ENCODE data around the gene SCN9A. TPM values are rescaled to one million over a fixed set of nuclear protein-coding genes. Genes with fewer than 3 reads are reported as not detected.

The SCN9A gene
- total and polyA plus RNA-seq, 3 experiments from 2014 or later, result not detected

GRCh38 chr2:166284359-166284758 lies 91.4 kb downstream of the SCN9A start:
- no peak for DNase-seq
- Mint-ChIP-seq H3K27ac (no peak overlapping the region), H3K9me3 (peaks cover 0 to 2% (median 0%) of the 10 kb centered on the region in 5 donors), H3K4me1 (no peaks in the 10 kb centered on the region), H3K4me3 (no peak overlapping the region), H3K27me3 (no peaks in the 10 kb centered on the region), H3K36me3 (no peaks in the 10 kb centered on the region)
- no peaks in the 10 kb centered on the region for H3K9me3 ChIP-seq (ENCODE audit: low read length)
- CTCF ChIA-PET, result no interaction called here
- H3K4me3 ChIP-seq (ENCODE audit: low read length), result no peak overlapping the region
- H3K27ac ChIP-seq (ENCODE audit: low read depth, low read length), result no peak overlapping the region
- H3K27me3 ChIP-seq (ENCODE audit: insufficient read depth, low read length, poor library complexity, severe bottlenecking), result no peaks in the 10 kb centered on the region
- POLR2A ChIA-PET, result no interaction called here
- no peaks in the 10 kb centered on the region for H3K4me1 ChIP-seq (ENCODE audit: insufficient read depth, low read length)
- H3K36me3 ChIP-seq (ENCODE audit: insufficient read depth, low read length), result no peaks in the 10 kb centered on the region

GRCh38 chr2:166282154-166282553 lies 93.6 kb downstream of the SCN9A start:
- no peak overlapping the region for H3K27ac ChIP-seq (ENCODE audit: low read depth, low read length)
- no peaks in the 10 kb centered on the region for H3K36me3 ChIP-seq (ENCODE audit: insufficient read depth, low read length)
- H3K27me3 ChIP-seq (ENCODE audit: insufficient read depth, low read length, poor library complexity, severe bottlenecking), result no peaks in the 10 kb centered on the region
- Mint-ChIP-seq H3K36me3 (no peaks in the 10 kb centered on the region), H3K27ac (no peak overlapping the region), H3K4me3 (no peak overlapping the region), H3K4me1 (no peaks in the 10 kb centered on the region), H3K27me3 (no peaks in the 10 kb centered on the region), H3K9me3 (peaks cover 0 to 7% (median 0%) of the 10 kb centered on the region in 5 donors)
- no peak overlapping the region for H3K4me3 ChIP-seq (ENCODE audit: low read length)
- no peaks in the 10 kb centered on the region for H3K9me3 ChIP-seq (ENCODE audit: low read length)
- DNase-seq, result no peak
- no peaks in the 10 kb centered on the region for H3K4me1 ChIP-seq (ENCODE audit: insufficient read depth, low read length)
- ChIA-PET CTCF (no interaction called here), POLR2A (no interaction called here)

- H3K27ac ChIP-seq (ENCODE audit: low read depth, low read length), result no peak overlapping the region
- H3K27me3 Mint-ChIP-seq, result no peaks in the 10 kb centered on the region
- POLR2A ChIA-PET, result no interaction called here
- DNase-seq, result no peak
- H3K4me3 ChIP-seq (ENCODE audit: low read length), result no peak overlapping the region
- no peaks in the 10 kb centered on the region for H3K4me1 Mint-ChIP-seq
- peak overlapping the region in 1 of 8 donors; percentile 33 for H3K27ac Mint-ChIP-seq
- CTCF ChIA-PET, result no interaction called here
- H3K36me3 Mint-ChIP-seq, result no peaks in the 10 kb centered on the region
- peaks cover 0 to 9% (median 0%) of the 10 kb centered on the region in 5 donors for H3K9me3 Mint-ChIP-seq
- no peak overlapping the region for H3K4me3 Mint-ChIP-seq
- H3K36me3 ChIP-seq (ENCODE audit: insufficient read depth, low read length), result no peaks in the 10 kb centered on the region
- no peaks in the 10 kb centered on the region for H3K9me3 ChIP-seq (ENCODE audit: low read length)
- H3K27me3 ChIP-seq (ENCODE audit: insufficient read depth, low read length, poor library complexity, severe bottlenecking), result no peaks in the 10 kb centered on the region
- H3K4me1 ChIP-seq (ENCODE audit: insufficient read depth, low read length), result no peaks in the 10 kb centered on the region
These were observed 96.9 kb downstream of the SCN9A start for GRCh38 chr2:166278856-166279255.

GRCh38 chr2:166270376-166270775 lies 105.4 kb downstream of the SCN9A start:
- DNase-seq, result no peak

GRCh38 chr2:166269322-166269721 lies 106.4 kb downstream of the SCN9A start:
- Histone ChIP-seq H3K27ac (ENCODE audit: low read depth, low read length) (no peak overlapping the region), H3K4me1 (ENCODE audit: insufficient read depth, low read length) (no peaks in the 10 kb centered on the region), H3K4me3 (ENCODE audit: low read length) (no peak overlapping the region), H3K9me3 (ENCODE audit: low read length) (no peaks in the 10 kb centered on the region), H3K36me3 (ENCODE audit: insufficient read depth, low read length) (no peaks in the 10 kb centered on the region), H3K27me3 (ENCODE audit: insufficient read depth, low read length, poor library complexity, severe bottlenecking) (no peaks in the 10 kb centered on the region)
- H3K4me1 Mint-ChIP-seq, result no peaks in the 10 kb centered on the region
- no peaks in the 10 kb centered on the region for H3K36me3 Mint-ChIP-seq
- H3K27me3 Mint-ChIP-seq, result no peaks in the 10 kb centered on the region
- ChIA-PET CTCF (interaction anchor here (1.0 kb wide), 1 partner anchor 21 kb away, joined by 3 read pairs; no protein-coding TSS in a partner anchor), POLR2A (no interaction called here)
- H3K4me3 Mint-ChIP-seq, result no peak overlapping the region
- no peak for DNase-seq
- no peak overlapping the region for H3K27ac Mint-ChIP-seq
- H3K9me3 Mint-ChIP-seq, result peaks cover 0 to 28% (median 3%) of the 10 kb centered on the region in 5 donors

More at GRCh38 chr2:166270376-166270775, 105.4 kb downstream of the SCN9A start:
- Histone ChIP-seq H3K9me3 (ENCODE audit: low read length) (no peaks in the 10 kb centered on the region), H3K4me3 (ENCODE audit: low read length) (no peak overlapping the region), H3K36me3 (ENCODE audit: insufficient read depth, low read length) (no peaks in the 10 kb centered on the region), H3K4me1 (ENCODE audit: insufficient read depth, low read length) (no peaks in the 10 kb centered on the region), H3K27me3 (ENCODE audit: insufficient read depth, low read length, poor library complexity, severe bottlenecking) (no peaks in the 10 kb centered on the region), H3K27ac (ENCODE audit: low read depth, low read length) (no peak overlapping the region)
- Mint-ChIP-seq H3K36me3 (no peaks in the 10 kb centered on the region), H3K4me3 (no peak overlapping the region), H3K9me3 (peaks cover 0 to 28% (median 2%) of the 10 kb centered on the region in 5 donors), H3K27me3 (no peaks in the 10 kb centered on the region), H3K4me1 (no peaks in the 10 kb centered on the region), H3K27ac (no peak overlapping the region)
- ChIA-PET POLR2A (no interaction called here), CTCF (no interaction called here)

GRCh38 chr2:166257859-166258258 lies 117.9 kb downstream of the SCN9A start:
- no peaks in the 10 kb centered on the region for H3K36me3 Mint-ChIP-seq
- Histone ChIP-seq H3K27ac (ENCODE audit: low read depth, low read length) (no peak overlapping the region), H3K9me3 (ENCODE audit: low read length) (no peaks in the 10 kb centered on the region), H3K27me3 (ENCODE audit: insufficient read depth, low read length, poor library complexity, severe bottlenecking) (no peaks in the 10 kb centered on the region), H3K4me1 (ENCODE audit: insufficient read depth, low read length) (no peaks in the 10 kb centered on the region), H3K4me3 (ENCODE audit: low read length) (no peak overlapping the region), H3K36me3 (ENCODE audit: insufficient read depth, low read length) (no peaks in the 10 kb centered on the region)
- H3K27ac Mint-ChIP-seq, result no peak overlapping the region
- no peaks in the 10 kb centered on the region for H3K27me3 Mint-ChIP-seq
- ChIA-PET CTCF (no interaction called here), POLR2A (no interaction called here)
- H3K9me3 Mint-ChIP-seq, result peaks cover 0 to 3% (median 0%) of the 10 kb centered on the region in 5 donors
- no peak for DNase-seq
- H3K4me3 Mint-ChIP-seq, result no peak overlapping the region
- no peaks in the 10 kb centered on the region for H3K4me1 Mint-ChIP-seq

GRCh38 chr2:166256896-166257295 lies 118.8 kb downstream of the SCN9A start:
- Histone ChIP-seq H3K9me3 (ENCODE audit: low read length) (no peaks in the 10 kb centered on the region), H3K4me3 (ENCODE audit: low read length) (no peak overlapping the region), H3K27ac (ENCODE audit: low read depth, low read length) (no peak overlapping the region), H3K36me3 (ENCODE audit: insufficient read depth, low read length) (no peaks in the 10 kb centered on the region), H3K4me1 (ENCODE audit: insufficient read depth, low read length) (no peaks in the 10 kb centered on the region), H3K27me3 (ENCODE audit: insufficient read depth, low read length, poor library complexity, severe bottlenecking) (no peaks in the 10 kb centered on the region)
- ChIA-PET POLR2A (no interaction called here), CTCF (no interaction called here)
- H3K4me3 Mint-ChIP-seq, result no peak overlapping the region
- DNase-seq, result no peak
- peaks cover 0 to 3% (median 0%) of the 10 kb centered on the region in 5 donors for H3K9me3 Mint-ChIP-seq
- no peak overlapping the region for H3K27ac Mint-ChIP-seq
- H3K27me3 Mint-ChIP-seq, result no peaks in the 10 kb centered on the region
- no peaks in the 10 kb centered on the region for H3K36me3 Mint-ChIP-seq
- H3K4me1 Mint-ChIP-seq, result no peaks in the 10 kb centered on the region

GRCh38 chr2:166249318-166249717 lies 126.4 kb downstream of the SCN9A start:
- no peak overlapping the region for H3K27ac ChIP-seq (ENCODE audit: low read depth, low read length)
- no peak overlapping the region for H3K4me3 Mint-ChIP-seq
- H3K27me3 ChIP-seq (ENCODE audit: insufficient read depth, low read length, poor library complexity, severe bottlenecking), result no peaks in the 10 kb centered on the region
- ChIA-PET CTCF (no interaction called here), POLR2A (no interaction called here)
- no peaks in the 10 kb centered on the region for H3K36me3 Mint-ChIP-seq
- peaks cover 0 to 5% (median 0%) of the 10 kb centered on the region in 5 donors for H3K9me3 Mint-ChIP-seq
- no peaks in the 10 kb centered on the region for H3K4me1 Mint-ChIP-seq
- no peaks in the 10 kb centered on the region for H3K4me1 ChIP-seq (ENCODE audit: insufficient read depth, low read length)
- DNase-seq, result no peak
- H3K9me3 ChIP-seq (ENCODE audit: low read length), result no peaks in the 10 kb centered on the region
- no peak overlapping the region for H3K27ac Mint-ChIP-seq
- H3K36me3 ChIP-seq (ENCODE audit: insufficient read depth, low read length), result no peaks in the 10 kb centered on the region
- no peak overlapping the region for H3K4me3 ChIP-seq (ENCODE audit: low read length)
- no peaks in the 10 kb centered on the region for H3K27me3 Mint-ChIP-seq

- Histone ChIP-seq H3K27ac (ENCODE audit: low read depth, low read length) (no peak overlapping the region), H3K36me3 (ENCODE audit: insufficient read depth, low read length) (no peaks in the 10 kb centered on the region), H3K9me3 (ENCODE audit: low read length) (no peaks in the 10 kb centered on the region), H3K4me1 (ENCODE audit: insufficient read depth, low read length) (no peaks in the 10 kb centered on the region), H3K4me3 (ENCODE audit: low read length) (no peak overlapping the region), H3K27me3 (ENCODE audit: insufficient read depth, low read length, poor library complexity, severe bottlenecking) (no peaks in the 10 kb centered on the region)
- no peak for DNase-seq
- Mint-ChIP-seq H3K4me1 (no peaks in the 10 kb centered on the region), H3K4me3 (no peak overlapping the region), H3K36me3 (no peaks in the 10 kb centered on the region), H3K27me3 (no peaks in the 10 kb centered on the region), H3K9me3 (peaks cover 0 to 5% (median 0%) of the 10 kb centered on the region in 5 donors), H3K27ac (no peak overlapping the region)
- ChIA-PET POLR2A (no interaction called here), CTCF (no interaction called here)
These were observed 128.8 kb downstream of the SCN9A start for GRCh38 chr2:166246901-166247300.

Measured in CD8-positive, alpha-beta memory T cell (primary cell).